ENCODE measurements around the gene C1QTNF3. TPM values are rescaled to one million over a fixed set of nuclear protein-coding genes. Genes with fewer than 3 reads are reported as not detected.

Gene C1QTNF3
- total and polyA plus RNA-seq, 2 of the 8 experiments (the other 6 are each of a cell fraction or from before 2014, with no cell fraction given), result 1.0 to 1.2 TPM

DNA sequence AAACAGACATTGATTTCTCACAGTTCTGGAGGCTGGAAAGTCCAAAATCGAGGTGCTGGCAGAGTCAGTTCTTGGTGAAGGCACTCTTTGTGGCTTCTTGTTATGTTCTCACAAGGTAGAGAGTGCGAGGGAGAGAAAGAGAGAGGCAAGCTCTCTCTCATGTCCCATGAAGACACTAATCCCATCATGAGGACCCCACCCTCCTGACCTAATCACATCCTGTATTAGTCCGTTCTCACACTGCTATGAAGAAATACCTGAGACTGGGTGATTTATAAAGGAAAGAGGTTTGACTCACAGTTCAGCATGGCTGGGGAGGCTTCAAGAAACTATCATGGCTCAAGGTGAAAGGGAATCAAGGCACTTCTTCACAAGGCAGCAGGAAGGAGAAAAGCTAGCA lies 29.5 kb downstream of the C1QTNF3 start:
- no peaks in the 10 kb centered on the region for H3K9me3 ChIP-seq (ENCODE audit: insufficient read depth in 2 of 2, low read depth in 1 of 2, low read length in 1 of 2)
- H2BK5ac ChIP-seq (ENCODE audit: low read depth, low read length), result no peak overlapping the region
- CTCF ChIA-PET (ENCODE audit: partially characterized antibody), result interaction anchor here (1.0 to 2.3 kb wide), 3 partner anchors 14 to 51 kb away, joined by 3 to 11 read pairs (median 4); no protein-coding TSS in a partner anchor

More for the DNA sequence above, 29.5 kb downstream of the C1QTNF3 start:
- no peak overlapping the region for H2BK12ac ChIP-seq (ENCODE audit: low read depth, low read length)
- no peak overlapping the region for H2BK120ac ChIP-seq (replicated peaks; ENCODE audit: low read depth, low read length)
- no peaks in the 10 kb centered on the region for H4K20me1 ChIP-seq (replicated peaks in 1 of 2; ENCODE audit: control insufficient read depth in 1 of 2, insufficient read depth in 2 of 2, low read length in 2 of 2)
- FAIRE-seq, result no peak
- H3K27me3 ChIP-seq (replicated peaks in 1 of 4; ENCODE audit: control insufficient read depth in 3 of 4, extremely low read depth in 1 of 4, insufficient read depth in 3 of 4, low read length in 3 of 4), result no peaks in the 10 kb centered on the region
- H4K91ac ChIP-seq (replicated peaks; ENCODE audit: insufficient read length, low read length), result no peak overlapping the region
- H2BK15ac ChIP-seq (ENCODE audit: low read length), result no peak overlapping the region
- no peak overlapping the region for H3K56ac ChIP-seq (replicated peaks; ENCODE audit: insufficient read length, low read depth, low read length)
- WGBS, 2 experiments (ENCODE audit: extremely low coverage in 1 of 2, insufficient coverage in 1 of 2, insufficient read length in 1 of 2, insufficient replicate concordance in 2 of 2, low coverage in 1 of 2, low lambda C conversion rate in 2 of 2, missing lambda C conversion rate in 1 of 2), result 95% methylated on average over 3 of the region's 3 CpGs; no CpG with 5 or more reads in 1 of the 2 experiments
- no peak overlapping the region for H3K23ac ChIP-seq (ENCODE audit: insufficient read length)
- H3K4me2 ChIP-seq (ENCODE audit: insufficient read depth in 1 of 2, low read depth in 2 of 2, low read length in 2 of 2), result no peak overlapping the region
- no peak overlapping the region for H2BK20ac ChIP-seq (ENCODE audit: low read length)
- H3K4ac ChIP-seq (replicated peaks; ENCODE audit: insufficient read length, low read depth, low read length), result no peak overlapping the region
- H3K14ac ChIP-seq (ENCODE audit: insufficient read length), result no peak overlapping the region
- no peaks in the 10 kb centered on the region for H3K79me2 ChIP-seq (ENCODE audit: control insufficient read depth in 1 of 2, insufficient read depth in 2 of 2, low read length in 2 of 2)
- H2AFZ ChIP-seq (ENCODE audit: low read length), result no peak overlapping the region
- no peaks in the 10 kb centered on the region for H3K36me3 ChIP-seq (ENCODE audit: control insufficient read depth in 2 of 4, insufficient read depth in 4 of 4, low read length in 3 of 4)
- H3K23me2 ChIP-seq (ENCODE audit: low read depth, low read length), result no peaks in the 10 kb centered on the region
- no peak for TF ChIP-seq CBX5 (IDR thresholded peaks at IDR 0.05; ENCODE audit: low read depth, low read length)
- no peak for TF ChIP-seq EP300 (IDR thresholded peaks at IDR 0.05; ENCODE audit: borderline replicate concordance in 1 of 2, low read depth in 2 of 2, low read length in 2 of 2)
- no peak for TF ChIP-seq RAD21 (IDR thresholded peaks at IDR 0.05 in 1 of 2, conservative IDR thresholded peaks at IDR 0.05 in 1 of 2; ENCODE audit: low read depth in 2 of 2, low read length in 2 of 2)
- TF ChIP-seq SP1 (IDR thresholded peaks at IDR 0.05; ENCODE audit: low read depth, low read length), result no peak
- TF ChIP-seq, protein P1, sequence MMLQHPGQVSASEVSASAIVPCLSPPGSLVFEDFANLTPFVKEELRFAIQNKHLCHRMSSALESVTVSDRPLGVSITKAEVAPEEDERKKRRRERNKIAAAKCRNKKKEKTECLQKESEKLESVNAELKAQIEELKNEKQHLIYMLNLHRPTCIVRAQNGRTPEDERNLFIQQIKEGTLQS (IDR thresholded peaks at IDR 0.05; ENCODE audit: insufficient read depth, low read depth, low read length), result no peak
- TF ChIP-seq, protein P2, sequence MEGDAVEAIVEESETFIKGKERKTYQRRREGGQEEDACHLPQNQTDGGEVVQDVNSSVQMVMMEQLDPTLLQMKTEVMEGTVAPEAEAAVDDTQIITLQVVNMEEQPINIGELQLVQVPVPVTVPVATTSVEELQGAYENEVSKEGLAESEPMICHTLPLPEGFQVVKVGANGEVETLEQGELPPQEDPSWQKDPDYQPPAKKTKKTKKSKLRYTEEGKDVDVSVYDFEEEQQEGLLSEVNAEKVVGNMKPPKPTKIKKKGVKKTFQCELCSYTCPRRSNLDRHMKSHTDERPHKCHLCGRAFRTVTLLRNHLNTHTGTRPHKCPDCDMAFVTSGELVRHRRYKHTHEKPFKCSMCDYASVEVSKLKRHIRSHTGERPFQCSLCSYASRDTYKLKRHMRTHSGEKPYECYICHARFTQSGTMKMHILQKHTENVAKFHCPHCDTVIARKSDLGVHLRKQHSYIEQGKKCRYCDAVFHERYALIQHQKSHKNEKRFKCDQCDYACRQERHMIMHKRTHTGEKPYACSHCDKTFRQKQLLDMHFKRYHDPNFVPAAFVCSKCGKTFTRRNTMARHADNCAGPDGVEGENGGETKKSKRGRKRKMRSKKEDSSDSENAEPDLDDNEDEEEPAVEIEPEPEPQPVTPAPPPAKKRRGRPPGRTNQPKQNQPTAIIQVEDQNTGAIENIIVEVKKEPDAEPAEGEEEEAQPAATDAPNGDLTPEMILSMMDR (IDR thresholded peaks at IDR 0.05; ENCODE audit: control extremely low read depth in 1 of 3, insufficient read depth in 1 of 3, low read depth in 1 of 3, low read length in 3 of 3), result no peak
- no peak for TF ChIP-seq NRF1 (IDR thresholded peaks at IDR 0.05; ENCODE audit: low read depth, low read length)
- no peak for TF ChIP-seq SP2 (IDR thresholded peaks at IDR 0.05; ENCODE audit: low read length)
- POLR2A ChIA-PET (ENCODE audit: partially characterized antibody), result no interaction called here
- H3K4me3 ChIP-seq (ENCODE audit: extremely low read depth in 1 of 4, insufficient read depth in 2 of 4, low read depth in 3 of 4, low read length in 4 of 4), result no peak overlapping the region
- no peak overlapping the region for H3K27ac ChIP-seq (ENCODE audit: low read depth, low read length)
- no peak overlapping the region for H4K5ac ChIP-seq (ENCODE audit: insufficient read length, low read depth, low read length)
- no peak for DNase-seq (ENCODE audit: low read depth in 1 of 2, low spot score in 2 of 2)
- no peak overlapping the region for H2AK5ac ChIP-seq (ENCODE audit: low read depth, low read length)
- H3K18ac ChIP-seq (ENCODE audit: extremely low read depth, low read length), result no peak overlapping the region
- H3K4me1 ChIP-seq (replicated peaks in 1 of 4; ENCODE audit: control insufficient read depth in 3 of 4, insufficient read depth in 4 of 4, low read length in 3 of 4), result no peaks in the 10 kb centered on the region
- no peaks in the 10 kb centered on the region for H3K79me1 ChIP-seq (ENCODE audit: low read depth, low read length)
- no peak overlapping the region for H3K9ac ChIP-seq (replicated peaks in 1 of 4; ENCODE audit: extremely low read depth in 1 of 4, low read depth in 3 of 4, low read length in 3 of 4)
- no peak overlapping the region for H4K8ac ChIP-seq (ENCODE audit: extremely low read depth, insufficient read depth, low read length)
